Prostate gland (tissue), 2 donors: Measurements from ENCODE around the gene NHSL2.

Source experiments
- POLR2A ChIP-seq: fragments of 450-650 bp; IDR thresholded peaks from one replicate; pipeline ENCODE4 v1.6.1; 2016; ENCODE audit warnings: antibody characterized with exemption, mild to moderate bottlenecking
- TF ChIP-seq, protein P1 (sequence below), 4 experiments: fragments of 200-600 bp in 2 of 4; fragments of 450-650 bp in 2 of 4; sonication (generic) in 2 of 4; IDR thresholded peaks; 1 replicate in 3 of 4; 2 replicates in 1 of 4; pipeline ENCODE4 v1.5.1; 2016 to 2019; ENCODE audit warnings: antibody characterized with exemption in 4 of 4, mild to moderate bottlenecking in 2 of 4, moderate library complexity in 2 of 4

DNA sequence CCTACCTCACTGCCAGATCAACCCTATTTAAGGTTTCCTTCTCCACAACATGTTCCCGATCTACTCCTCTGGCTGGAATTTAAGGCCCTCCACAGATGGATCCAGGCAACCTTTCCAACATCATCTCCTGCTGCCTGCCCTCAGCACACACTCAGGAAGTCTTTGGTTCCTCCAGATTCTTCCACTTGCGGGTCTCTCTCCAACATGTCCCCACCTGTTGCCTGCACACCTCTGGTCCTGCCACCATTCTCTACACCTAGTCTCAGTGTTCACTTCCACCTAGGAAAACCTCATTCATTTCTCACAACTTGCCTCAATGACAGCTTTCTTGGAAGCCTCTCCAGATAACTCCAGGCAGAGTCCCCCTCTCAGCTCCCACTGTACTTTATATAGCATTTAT is 140.9 kb downstream of the NHSL2 start:
- TF ChIP-seq, protein P1, sequence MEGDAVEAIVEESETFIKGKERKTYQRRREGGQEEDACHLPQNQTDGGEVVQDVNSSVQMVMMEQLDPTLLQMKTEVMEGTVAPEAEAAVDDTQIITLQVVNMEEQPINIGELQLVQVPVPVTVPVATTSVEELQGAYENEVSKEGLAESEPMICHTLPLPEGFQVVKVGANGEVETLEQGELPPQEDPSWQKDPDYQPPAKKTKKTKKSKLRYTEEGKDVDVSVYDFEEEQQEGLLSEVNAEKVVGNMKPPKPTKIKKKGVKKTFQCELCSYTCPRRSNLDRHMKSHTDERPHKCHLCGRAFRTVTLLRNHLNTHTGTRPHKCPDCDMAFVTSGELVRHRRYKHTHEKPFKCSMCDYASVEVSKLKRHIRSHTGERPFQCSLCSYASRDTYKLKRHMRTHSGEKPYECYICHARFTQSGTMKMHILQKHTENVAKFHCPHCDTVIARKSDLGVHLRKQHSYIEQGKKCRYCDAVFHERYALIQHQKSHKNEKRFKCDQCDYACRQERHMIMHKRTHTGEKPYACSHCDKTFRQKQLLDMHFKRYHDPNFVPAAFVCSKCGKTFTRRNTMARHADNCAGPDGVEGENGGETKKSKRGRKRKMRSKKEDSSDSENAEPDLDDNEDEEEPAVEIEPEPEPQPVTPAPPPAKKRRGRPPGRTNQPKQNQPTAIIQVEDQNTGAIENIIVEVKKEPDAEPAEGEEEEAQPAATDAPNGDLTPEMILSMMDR (IDR thresholded peaks at IDR 0.05): no peak
- TF ChIP-seq POLR2A: no peak
